Stimulated activated naive CD8-positive, alpha-beta T cell treated with anti-CD3 and anti-CD28 coated beads, Interleukin-15, Interleukin-2, amounts not matched to agents 100 ng/mL and 50 ng/mL, for 24 hours (primary cell): Measurements from ENCODE around the gene CYP2U1.
A peak's percentile ranks its signal among the peaks of the same experiment; 100 is the strongest.

Source experiments
- H3K27ac Mint-ChIP-seq: one replicate; pipeline ENCODE4 v1.8.0; 2021; ENCODE audit warnings: mild to moderate bottlenecking, mixed read lengths
- H3K27me3 Mint-ChIP-seq: one replicate; pipeline ENCODE4 v1.8.0; 2021; ENCODE audit warnings: mixed read lengths
- H3K36me3 Mint-ChIP-seq: one replicate; pipeline ENCODE4 v1.8.0; 2021; ENCODE audit warnings: low read depth, mixed read lengths
- H3K4me1 Mint-ChIP-seq: one replicate; pipeline ENCODE4 v1.8.0; 2021; ENCODE audit warnings: low read depth, mixed read lengths
- H3K4me3 Mint-ChIP-seq: one replicate; pipeline ENCODE4 v1.8.0; 2021; ENCODE audit warnings: mild to moderate bottlenecking, mixed read lengths
- H3K9me3 Mint-ChIP-seq: one replicate; pipeline ENCODE4 v1.8.0; 2021; ENCODE audit warnings: mixed read lengths

The CYP2U1 gene

DNA sequence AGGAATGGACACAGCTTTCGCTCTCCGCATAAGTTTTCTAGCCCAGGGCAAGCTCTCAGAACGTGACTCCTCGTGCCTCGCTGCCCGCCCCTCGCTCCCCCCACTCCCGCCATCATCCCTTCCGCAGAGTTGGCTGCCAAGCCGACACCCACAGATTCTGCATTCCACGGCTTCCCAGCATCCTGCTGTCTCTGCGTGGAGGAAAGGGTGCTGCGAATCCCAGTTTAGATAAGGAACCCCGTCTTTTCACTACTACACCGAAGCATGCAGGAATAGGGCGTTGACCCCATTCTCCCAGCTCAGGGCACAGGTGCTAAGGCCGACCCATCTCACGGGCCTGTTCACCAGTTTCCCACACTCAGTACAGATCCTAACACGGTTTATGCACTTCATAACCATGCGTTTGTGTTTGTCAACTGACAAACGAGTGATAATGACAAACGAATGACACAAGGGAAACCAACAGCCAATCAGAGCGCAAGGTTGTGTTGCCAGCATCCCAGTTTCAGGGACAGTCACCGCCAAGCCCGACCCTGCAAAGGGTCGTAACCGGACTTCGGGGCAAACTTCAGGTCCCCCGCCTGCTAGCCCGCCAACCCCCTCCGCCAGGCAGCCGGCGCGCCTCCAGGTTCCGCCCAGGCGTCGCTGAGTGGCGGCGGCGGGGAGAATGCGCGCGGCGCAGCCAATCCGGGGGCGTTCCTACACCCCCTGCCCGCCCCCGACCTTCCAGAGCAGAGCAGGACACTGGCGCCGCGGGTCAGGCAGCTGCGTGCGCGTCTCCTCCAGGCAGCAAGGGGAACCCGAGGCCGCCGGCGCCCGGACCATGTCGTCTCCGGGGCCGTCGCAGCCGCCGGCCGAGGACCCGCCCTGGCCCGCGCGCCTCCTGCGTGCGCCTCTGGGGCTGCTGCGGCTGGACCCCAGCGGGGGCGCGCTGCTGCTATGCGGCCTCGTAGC, at the start of gene CYP2U1:
TSS of gene CYP2U1 (plus strand) at position 729 of the 954 bp plus-strand sequence. CDS start at position 824, 95 bp downstream.
- Mint-ChIP-seq H3K27me3 (no peaks in the 10 kb centered on the region), H3K9me3 (no peaks in the 10 kb centered on the region), H3K4me3 (peak within 1 kb of the TSS; percentile 87), H3K27ac (peak within 1 kb of the TSS; percentile 48), H3K4me1 (peaks cover 21% of the 10 kb centered on the region), H3K36me3 (peaks cover 6% of the 10 kb centered on the region)

DNA sequence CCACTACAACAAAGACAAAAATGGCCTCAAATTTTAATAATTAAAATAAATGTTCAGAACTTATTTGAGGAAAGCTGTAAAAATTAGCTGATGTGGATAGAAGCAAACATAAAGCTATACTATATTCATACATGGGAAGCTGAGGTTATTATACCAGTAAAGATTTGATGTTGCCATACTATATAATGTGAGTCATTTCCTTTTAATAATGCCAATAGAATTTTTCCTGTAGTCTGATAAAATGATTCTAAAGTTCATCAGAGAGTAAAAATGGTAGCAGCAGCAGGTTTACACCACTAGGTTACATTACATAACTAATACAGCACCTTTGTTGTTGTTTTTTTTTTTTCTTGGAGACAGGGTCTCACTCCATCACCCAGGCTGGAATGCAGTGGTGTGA, 45.5 kb upstream of the CYP2U1 start:
- H3K36me3 Mint-ChIP-seq: no peaks in the 10 kb centered on the region

GRCh38 chr4:107888237-107888636, 43.1 kb upstream of the CYP2U1 start:
- Mint-ChIP-seq H3K9me3 (no peaks in the 10 kb centered on the region), H3K27ac (no peak overlapping the region), H3K27me3 (peaks cover 16% of the 10 kb centered on the region), H3K36me3 (no peaks in the 10 kb centered on the region), H3K4me3 (no peak overlapping the region), H3K4me1 (no peaks in the 10 kb centered on the region)

More for the DNA sequence above, 45.5 kb upstream of the CYP2U1 start:
- Mint-ChIP-seq H3K27me3 (peaks cover 20% of the 10 kb centered on the region), H3K9me3 (no peaks in the 10 kb centered on the region), H3K27ac (no peak overlapping the region), H3K4me3 (no peak overlapping the region), H3K4me1 (no peaks in the 10 kb centered on the region)

- H3K36me3 Mint-ChIP-seq: no peaks in the 10 kb centered on the region
- peaks cover 4% of the 10 kb centered on the region for H3K27me3 Mint-ChIP-seq
- H3K4me1 Mint-ChIP-seq: no peaks in the 10 kb centered on the region
- H3K27ac Mint-ChIP-seq: no peak overlapping the region
- no peak overlapping the region for H3K4me3 Mint-ChIP-seq
- no peaks in the 10 kb centered on the region for H3K9me3 Mint-ChIP-seq
Observed at GRCh38 chr4:107890779-107891178, 40.6 kb upstream of the CYP2U1 start.

GRCh38 chr4:107891299-107891698, 40.0 kb upstream of the CYP2U1 start:
- no peaks in the 10 kb centered on the region for H3K36me3 Mint-ChIP-seq
- no peaks in the 10 kb centered on the region for H3K4me1 Mint-ChIP-seq
- H3K27ac Mint-ChIP-seq: no peak overlapping the region
- peaks cover 6% of the 10 kb centered on the region for H3K27me3 Mint-ChIP-seq
- H3K9me3 Mint-ChIP-seq: no peaks in the 10 kb centered on the region
- no peak overlapping the region for H3K4me3 Mint-ChIP-seq

- H3K27ac Mint-ChIP-seq: no peak overlapping the region
- no peaks in the 10 kb centered on the region for H3K36me3 Mint-ChIP-seq
- H3K27me3 Mint-ChIP-seq: peaks cover 12% of the 10 kb centered on the region
- H3K9me3 Mint-ChIP-seq: no peaks in the 10 kb centered on the region
- no peaks in the 10 kb centered on the region for H3K4me1 Mint-ChIP-seq
- H3K4me3 Mint-ChIP-seq: no peak overlapping the region
Observed at GRCh38 chr4:107893171-107894137, 37.9 kb upstream of the CYP2U1 start.

GRCh38 chr4:107894138-107894603, 37.2 kb upstream of the CYP2U1 start:
- Mint-ChIP-seq H3K27ac (no peak overlapping the region), H3K4me3 (no peak overlapping the region), H3K27me3 (peaks cover 16% of the 10 kb centered on the region), H3K4me1 (no peaks in the 10 kb centered on the region), H3K36me3 (no peaks in the 10 kb centered on the region), H3K9me3 (no peaks in the 10 kb centered on the region)

DNA sequence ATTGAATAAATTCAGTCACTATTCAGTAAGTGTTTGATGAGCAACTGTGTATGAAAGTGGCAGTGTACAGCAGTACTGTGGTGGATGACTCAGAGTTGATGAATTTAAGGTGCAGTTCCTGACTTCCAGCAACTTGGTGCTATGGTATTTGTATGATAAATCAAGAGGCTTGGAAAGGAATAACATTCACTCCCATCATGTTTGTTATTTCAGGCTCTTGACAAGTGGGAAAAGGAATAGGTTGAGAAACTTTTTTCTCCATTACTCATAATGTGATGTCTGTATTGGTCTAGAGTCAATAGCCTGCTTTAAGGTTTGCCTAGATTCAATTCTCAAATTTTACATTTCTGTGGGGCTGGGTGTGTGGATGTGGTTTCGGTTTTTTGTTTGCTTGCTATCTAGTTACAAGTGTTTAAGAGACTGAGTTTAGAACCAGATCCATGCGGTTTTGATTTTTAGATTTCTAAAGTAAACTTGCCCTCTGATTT, 35.1 kb upstream of the CYP2U1 start:
- Mint-ChIP-seq H3K27me3 (peaks cover 27% of the 10 kb centered on the region), H3K4me3 (no peak overlapping the region), H3K4me1 (no peaks in the 10 kb centered on the region), H3K9me3 (no peaks in the 10 kb centered on the region), H3K36me3 (no peaks in the 10 kb centered on the region), H3K27ac (no peak overlapping the region)

DNA sequence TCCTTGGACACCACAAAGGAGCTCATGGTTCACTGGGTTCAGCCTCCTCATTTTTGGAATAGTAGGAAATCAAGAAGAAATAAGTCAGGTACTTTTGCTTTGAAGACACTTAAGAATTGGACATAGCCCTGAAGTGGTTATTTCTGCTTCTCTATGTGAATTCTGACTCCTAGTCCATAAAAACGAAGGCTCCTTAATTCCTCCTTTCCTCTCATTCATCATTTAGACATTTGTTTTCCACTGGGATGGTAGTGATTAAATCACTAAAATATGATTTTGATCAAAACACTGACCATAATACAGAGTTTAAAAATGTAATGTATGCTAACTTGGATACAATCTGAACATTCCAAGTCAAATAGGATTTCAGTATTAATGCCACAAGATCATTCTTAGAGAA, 34.7 kb upstream of the CYP2U1 start:
- Mint-ChIP-seq H3K27me3 (peaks cover 27% of the 10 kb centered on the region), H3K4me1 (no peaks in the 10 kb centered on the region), H3K9me3 (no peaks in the 10 kb centered on the region), H3K27ac (no peak overlapping the region), H3K4me3 (no peak overlapping the region), H3K36me3 (no peaks in the 10 kb centered on the region)

GRCh38 chr4:107897823-107898222, 33.5 kb upstream of the CYP2U1 start:
- Mint-ChIP-seq H3K27ac (no peak overlapping the region), H3K4me1 (no peaks in the 10 kb centered on the region), H3K27me3 (peaks cover 27% of the 10 kb centered on the region), H3K4me3 (no peak overlapping the region), H3K9me3 (no peaks in the 10 kb centered on the region), H3K36me3 (no peaks in the 10 kb centered on the region)

- H3K27me3 Mint-ChIP-seq: peaks cover 42% of the 10 kb centered on the region
- peaks cover 6% of the 10 kb centered on the region for H3K36me3 Mint-ChIP-seq
- peaks cover 7% of the 10 kb centered on the region for H3K9me3 Mint-ChIP-seq
- H3K4me3 Mint-ChIP-seq: no peak overlapping the region
- no peaks in the 10 kb centered on the region for H3K4me1 Mint-ChIP-seq
- H3K27ac Mint-ChIP-seq: no peak overlapping the region
Observed at GRCh38 chr4:107900067-107900466, 31.3 kb upstream of the CYP2U1 start.

GRCh38 chr4:107900508-107900907, 30.8 kb upstream of the CYP2U1 start:
- Mint-ChIP-seq H3K4me3 (no peak overlapping the region), H3K27me3 (peaks cover 42% of the 10 kb centered on the region), H3K4me1 (no peaks in the 10 kb centered on the region), H3K27ac (no peak overlapping the region), H3K9me3 (peaks cover 7% of the 10 kb centered on the region), H3K36me3 (peaks cover 6% of the 10 kb centered on the region)

DNA sequence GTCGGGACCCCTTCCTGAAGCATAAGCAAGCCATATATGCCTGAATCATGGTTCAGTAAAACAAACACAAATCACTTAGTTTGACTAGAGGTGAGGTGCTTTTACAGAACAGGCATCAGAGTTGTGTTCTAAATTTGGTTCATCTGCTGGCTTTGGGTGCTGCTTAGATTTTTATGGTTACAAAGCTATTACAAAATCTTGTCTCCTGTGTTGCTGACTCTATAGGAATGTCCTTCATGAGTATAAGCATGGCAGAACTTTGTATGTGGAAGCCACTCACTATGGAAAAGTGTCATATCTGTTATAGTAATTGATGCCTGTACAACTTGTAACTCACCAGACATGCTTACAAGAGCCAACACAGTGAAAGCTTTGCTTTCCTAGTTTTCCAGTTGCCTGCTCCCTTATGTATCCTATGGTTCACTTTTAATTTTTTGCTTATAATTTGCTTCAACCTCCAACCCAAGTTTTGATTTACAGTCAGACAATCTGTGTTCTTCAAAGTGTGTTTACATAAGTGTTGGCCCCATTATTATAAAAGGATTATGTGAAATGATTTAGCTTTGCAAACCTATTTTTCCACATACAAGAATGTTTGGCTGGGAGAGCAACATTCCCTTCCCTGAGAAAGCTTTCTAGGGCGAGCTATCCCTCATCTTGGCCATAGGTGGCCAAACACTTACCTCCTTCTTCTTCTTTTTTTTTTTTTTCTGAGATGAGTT, 30.0 kb upstream of the CYP2U1 start:
- Mint-ChIP-seq H3K27me3 (peaks cover 39% of the 10 kb centered on the region), H3K4me1 (no peaks in the 10 kb centered on the region), H3K27ac (no peak overlapping the region), H3K36me3 (peaks cover 6% of the 10 kb centered on the region), H3K9me3 (peaks cover 7% of the 10 kb centered on the region), H3K4me3 (no peak overlapping the region)

GRCh38 chr4:107902715-107903114, 28.6 kb upstream of the CYP2U1 start:
- no peak overlapping the region for H3K4me3 Mint-ChIP-seq
- peaks cover 34% of the 10 kb centered on the region for H3K27me3 Mint-ChIP-seq
- H3K27ac Mint-ChIP-seq: no peak overlapping the region
- no peaks in the 10 kb centered on the region for H3K4me1 Mint-ChIP-seq
- peaks cover 6% of the 10 kb centered on the region for H3K36me3 Mint-ChIP-seq
- peaks cover 7% of the 10 kb centered on the region for H3K9me3 Mint-ChIP-seq
